ENCODE results near the gene CDYL2.

GRCh38 chr16:80720804-80721371, 83.5 kb downstream of the CDYL2 start:
- TF ChIP-seq POLR2AphosphoS5 (IDR thresholded peaks at IDR 0.05; ENCODE audit: borderline replicate concordance, low read depth, low read length) = no peak
- TF ChIP-seq EZH2 (IDR thresholded peaks at IDR 0.05) = no peak
